Adrenal gland (tissue), 5 donors: Measurements from ENCODE around the gene ERVFRD-1.

Source experiments
- CTCF ChIP-seq, 6 experiments: fragments of 450-650 bp in 4 of 6; fragments of 200-600 bp in 2 of 6; sonication (generic) in 1 of 6; IDR thresholded peaks; 1 replicate in 5 of 6; 2 replicates in 1 of 6; pipeline versions ENCODE4 v1.5.1 to v1.8.0; 2016 to 2021; ENCODE audit warnings: antibody characterized with exemption in 6 of 6, mild to moderate bottlenecking in 2 of 6, moderate library complexity in 1 of 6
- POLR2A ChIP-seq, 2 donors: fragments of 450-650 bp; IDR thresholded peaks; one replicate each; pipeline ENCODE4 v1.6.1; 2017; ENCODE audit warnings: antibody characterized with exemption in 2 of 2, mild to moderate bottlenecking in 2 of 2, moderate library complexity in 1 of 2
- donor health status: DM: no; HTN: no; CAD: no.

DNA sequence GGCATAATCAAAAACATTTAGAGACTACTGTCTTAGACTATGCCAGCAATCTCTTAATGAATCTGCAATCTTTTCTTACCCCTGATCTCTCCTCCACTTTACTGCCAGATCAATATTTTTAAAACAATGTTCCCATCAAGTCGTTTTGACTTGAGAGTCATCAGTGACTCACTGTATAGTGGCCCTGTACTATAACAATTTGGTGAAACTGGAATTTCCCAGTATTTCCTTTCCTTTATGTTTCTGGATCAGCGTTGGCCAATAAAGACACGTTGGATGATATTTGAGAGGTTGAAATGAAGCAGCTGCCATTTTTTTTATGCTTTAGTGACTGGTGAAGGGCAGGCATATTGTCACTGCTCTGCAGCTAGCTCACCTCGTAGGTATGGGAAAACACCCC is 28.0 kb downstream of the ERVFRD-1 start:
- TF ChIP-seq POLR2A (IDR thresholded peaks at IDR 0.05) = no peak
- no peak for TF ChIP-seq CTCF (IDR thresholded peaks at IDR 0.05)
